Adrenal gland (tissue), 5 donors: Measurements from ENCODE around the gene KCTD2.
"Not testable (repeated sequence)": the region's sequence is repeated elsewhere in the genome, so short reads cannot be mapped to it uniquely, and the experiment has no call there.

Experiments used
- CTCF ChIP-seq, 6 experiments: fragments of 450-650 bp in 4 of 6; fragments of 200-600 bp in 2 of 6; sonication (generic) in 1 of 6; IDR thresholded peaks; 1 replicate in 5 of 6; 2 replicates in 1 of 6; pipeline versions ENCODE4 v1.5.1 to v1.8.0; 2016 to 2021; ENCODE audit warnings: antibody characterized with exemption in 6 of 6, mild to moderate bottlenecking in 2 of 6, moderate library complexity in 1 of 6
- POLR2A ChIP-seq, 2 donors: fragments of 450-650 bp; IDR thresholded peaks; one replicate each; pipeline ENCODE4 v1.6.1; 2017; ENCODE audit warnings: antibody characterized with exemption in 2 of 2, mild to moderate bottlenecking in 2 of 2, moderate library complexity in 1 of 2
- donor health status: DM: no; HTN: no; CAD: no.

- TF ChIP-seq CTCF, POLR2A (IDR thresholded peaks at IDR 0.05): not testable (repeated sequence)
Measured at GRCh38 chr17:75043789-75044188, 3.2 kb upstream of the KCTD2 start.
